ENCODE data around the gene ST6GAL1. TPM values are rescaled to one million over a fixed set of nuclear protein-coding genes. Genes with fewer than 3 reads are reported as not detected.

ST6GAL1 gene
- total and polyA plus RNA-seq, 2 of the 13 experiments (the other 11 are each of a cell fraction or from before 2014, with no cell fraction given), result 79.9 to 164 TPM

GRCh38 chr3:187039723-187040414, 109.5 kb downstream of the ST6GAL1 start (continued):
- TF ChIP-seq, protein P1, sequence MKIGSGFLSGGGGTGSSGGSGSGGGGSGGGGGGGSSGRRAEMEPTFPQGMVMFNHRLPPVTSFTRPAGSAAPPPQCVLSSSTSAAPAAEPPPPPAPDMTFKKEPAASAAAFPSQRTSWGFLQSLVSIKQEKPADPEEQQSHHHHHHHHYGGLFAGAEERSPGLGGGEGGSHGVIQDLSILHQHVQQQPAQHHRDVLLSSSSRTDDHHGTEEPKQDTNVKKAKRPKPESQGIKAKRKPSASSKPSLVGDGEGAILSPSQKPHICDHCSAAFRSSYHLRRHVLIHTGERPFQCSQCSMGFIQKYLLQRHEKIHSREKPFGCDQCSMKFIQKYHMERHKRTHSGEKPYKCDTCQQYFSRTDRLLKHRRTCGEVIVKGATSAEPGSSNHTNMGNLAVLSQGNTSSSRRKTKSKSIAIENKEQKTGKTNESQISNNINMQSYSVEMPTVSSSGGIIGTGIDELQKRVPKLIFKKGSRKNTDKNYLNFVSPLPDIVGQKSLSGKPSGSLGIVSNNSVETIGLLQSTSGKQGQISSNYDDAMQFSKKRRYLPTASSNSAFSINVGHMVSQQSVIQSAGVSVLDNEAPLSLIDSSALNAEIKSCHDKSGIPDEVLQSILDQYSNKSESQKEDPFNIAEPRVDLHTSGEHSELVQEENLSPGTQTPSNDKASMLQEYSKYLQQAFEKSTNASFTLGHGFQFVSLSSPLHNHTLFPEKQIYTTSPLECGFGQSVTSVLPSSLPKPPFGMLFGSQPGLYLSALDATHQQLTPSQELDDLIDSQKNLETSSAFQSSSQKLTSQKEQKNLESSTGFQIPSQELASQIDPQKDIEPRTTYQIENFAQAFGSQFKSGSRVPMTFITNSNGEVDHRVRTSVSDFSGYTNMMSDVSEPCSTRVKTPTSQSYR (CRISPR knock-in tag; IDR thresholded peaks at IDR 0.05; ENCODE audit: borderline replicate concordance), result no peak
- TF ChIP-seq HOXA3 (CRISPR knock-in tag; IDR thresholded peaks at IDR 0.05) (no peak), SNAI1 (CRISPR knock-in tag; IDR thresholded peaks at IDR 0.05; ENCODE audit: borderline replicate concordance) (no peak), ZFYVE20 (CRISPR knock-in tag; IDR thresholded peaks at IDR 0.05; ENCODE audit: borderline replicate concordance, low read depth) (no peak), SRF (IDR thresholded peaks at IDR 0.05; ENCODE audit: low read depth, low read length) (no peak), TP53 (CRISPR knock-in tag; conservative IDR thresholded peaks at IDR 0.05) (no peak), MAFF (IDR thresholded peaks at IDR 0.05; ENCODE audit: low read depth, low read length) (no peak), KLF9 (CRISPR knock-in tag; IDR thresholded peaks at IDR 0.05; ENCODE audit: low read depth) (no peak), ZC3H4 (CRISPR knock-in tag; IDR thresholded peaks at IDR 0.05; ENCODE audit: borderline replicate concordance) (peak; percentile 93; the same call in 1 of the 2 replicates), SOX5 (CRISPR knock-in tag; IDR thresholded peaks at IDR 0.05; ENCODE audit: borderline replicate concordance) (0 out of 2 replicates have a peak, but pooled peaks have one; percentile 10), SOX6 (IDR thresholded peaks at IDR 0.05) (no peak), SOX6 (CRISPR knock-in tag; IDR thresholded peaks at IDR 0.05) (no peak), FOXA3 (CRISPR knock-in tag; IDR thresholded peaks at IDR 0.05) (no peak), BRD4 (CRISPR knock-in tag; IDR thresholded peaks at IDR 0.05) (no peak), ZNF713 (CRISPR knock-in tag; IDR thresholded peaks at IDR 0.05) (0 out of 2 replicates have a peak, but pooled peaks have one; percentile 72)
- TF ChIP-seq, protein P2, sequence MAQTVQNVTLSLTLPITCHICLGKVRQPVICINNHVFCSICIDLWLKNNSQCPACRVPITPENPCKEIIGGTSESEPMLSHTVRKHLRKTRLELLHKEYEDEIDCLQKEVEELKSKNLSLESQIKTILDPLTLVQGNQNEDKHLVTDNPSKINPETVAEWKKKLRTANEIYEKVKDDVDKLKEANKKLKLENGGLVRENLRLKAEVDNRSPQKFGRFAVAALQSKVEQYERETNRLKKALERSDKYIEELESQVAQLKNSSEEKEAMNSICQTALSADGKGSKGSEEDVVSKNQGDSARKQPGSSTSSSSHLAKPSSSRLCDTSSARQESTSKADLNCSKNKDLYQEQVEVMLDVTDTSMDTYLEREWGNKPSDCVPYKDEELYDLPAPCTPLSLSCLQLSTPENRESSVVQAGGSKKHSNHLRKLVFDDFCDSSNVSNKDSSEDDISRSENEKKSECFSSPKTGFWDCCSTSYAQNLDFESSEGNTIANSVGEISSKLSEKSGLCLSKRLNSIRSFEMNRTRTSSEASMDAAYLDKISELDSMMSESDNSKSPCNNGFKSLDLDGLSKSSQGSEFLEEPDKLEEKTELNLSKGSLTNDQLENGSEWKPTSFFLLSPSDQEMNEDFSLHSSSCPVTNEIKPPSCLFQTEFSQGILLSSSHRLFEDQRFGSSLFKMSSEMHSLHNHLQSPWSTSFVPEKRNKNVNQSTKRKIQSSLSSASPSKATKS (CRISPR knock-in tag; IDR thresholded peaks at IDR 0.05), result no peak
- TF ChIP-seq, protein P3, sequence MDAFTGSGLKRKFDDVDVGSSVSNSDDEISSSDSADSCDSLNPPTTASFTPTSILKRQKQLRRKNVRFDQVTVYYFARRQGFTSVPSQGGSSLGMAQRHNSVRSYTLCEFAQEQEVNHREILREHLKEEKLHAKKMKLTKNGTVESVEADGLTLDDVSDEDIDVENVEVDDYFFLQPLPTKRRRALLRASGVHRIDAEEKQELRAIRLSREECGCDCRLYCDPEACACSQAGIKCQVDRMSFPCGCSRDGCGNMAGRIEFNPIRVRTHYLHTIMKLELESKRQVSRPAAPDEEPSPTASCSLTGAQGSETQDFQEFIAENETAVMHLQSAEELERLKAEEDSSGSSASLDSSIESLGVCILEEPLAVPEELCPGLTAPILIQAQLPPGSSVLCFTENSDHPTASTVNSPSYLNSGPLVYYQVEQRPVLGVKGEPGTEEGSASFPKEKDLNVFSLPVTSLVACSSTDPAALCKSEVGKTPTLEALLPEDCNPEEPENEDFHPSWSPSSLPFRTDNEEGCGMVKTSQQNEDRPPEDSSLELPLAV (CRISPR knock-in tag; conservative IDR thresholded peaks at IDR 0.05; ENCODE audit: low read depth), result no peak
- TF ChIP-seq, protein P4, sequence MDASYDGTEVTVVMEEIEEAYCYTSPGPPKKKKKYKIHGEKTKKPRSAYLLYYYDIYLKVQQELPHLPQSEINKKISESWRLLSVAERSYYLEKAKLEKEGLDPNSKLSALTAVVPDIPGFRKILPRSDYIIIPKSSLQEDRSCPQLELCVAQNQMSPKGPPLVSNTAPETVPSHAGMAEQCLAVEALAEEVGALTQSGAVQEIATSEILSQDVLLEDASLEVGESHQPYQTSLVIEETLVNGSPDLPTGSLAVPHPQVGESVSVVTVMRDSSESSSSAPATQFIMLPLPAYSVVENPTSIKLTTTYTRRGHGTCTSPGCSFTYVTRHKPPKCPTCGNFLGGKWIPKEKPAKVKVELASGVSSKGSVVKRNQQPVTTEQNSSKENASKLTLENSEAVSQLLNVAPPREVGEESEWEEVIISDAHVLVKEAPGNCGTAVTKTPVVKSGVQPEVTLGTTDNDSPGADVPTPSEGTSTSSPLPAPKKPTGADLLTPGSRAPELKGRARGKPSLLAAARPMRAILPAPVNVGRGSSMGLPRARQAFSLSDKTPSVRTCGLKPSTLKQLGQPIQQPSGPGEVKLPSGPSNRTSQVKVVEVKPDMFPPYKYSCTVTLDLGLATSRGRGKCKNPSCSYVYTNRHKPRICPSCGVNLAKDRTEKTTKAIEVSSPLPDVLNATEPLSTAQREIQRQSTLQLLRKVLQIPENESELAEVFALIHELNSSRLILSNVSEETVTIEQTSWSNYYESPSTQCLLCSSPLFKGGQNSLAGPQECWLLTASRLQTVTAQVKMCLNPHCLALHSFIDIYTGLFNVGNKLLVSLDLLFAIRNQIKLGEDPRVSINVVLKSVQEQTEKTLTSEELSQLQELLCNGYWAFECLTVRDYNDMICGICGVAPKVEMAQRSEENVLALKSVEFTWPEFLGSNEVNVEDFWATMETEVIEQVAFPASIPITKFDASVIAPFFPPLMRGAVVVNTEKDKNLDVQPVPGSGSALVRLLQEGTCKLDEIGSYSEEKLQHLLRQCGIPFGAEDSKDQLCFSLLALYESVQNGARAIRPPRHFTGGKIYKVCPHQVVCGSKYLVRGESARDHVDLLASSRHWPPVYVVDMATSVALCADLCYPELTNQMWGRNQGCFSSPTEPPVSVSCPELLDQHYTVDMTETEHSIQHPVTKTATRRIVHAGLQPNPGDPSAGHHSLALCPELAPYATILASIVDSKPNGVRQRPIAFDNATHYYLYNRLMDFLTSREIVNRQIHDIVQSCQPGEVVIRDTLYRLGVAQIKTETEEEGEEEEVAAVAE (CRISPR knock-in tag; IDR thresholded peaks at IDR 0.05; ENCODE audit: borderline replicate concordance), result no peak

Measured in HepG2 (cell line).